HG02759 (cell line): ENCODE results near the gene LCMT2.

Experiments used
- ATAC-seq: cut with Tn5 transposase; IDR thresholded peaks from one replicate; pipeline ENCODE4 v1.9.1; 2021; ENCODE audit warnings: mild to moderate bottlenecking, moderate library complexity; ENCODE audit not compliant: unreplicated experiment

The LCMT2 gene

GRCh38 chr15:43276563-43277200 lies 53.7 kb downstream of the LCMT2 start:
- no peak for ATAC-seq

- ATAC-seq, result no peak
Measured at GRCh38 chr15:43275740-43276562, 54.4 kb downstream of the LCMT2 start.

GRCh38 chr15:43274136-43274535 lies 56.2 kb downstream of the LCMT2 start:
- ATAC-seq, result no peak
